HG02884 (cell line): ENCODE measurements around the gene FAM47E.

Experiments used
- ATAC-seq: cut with Tn5 transposase; IDR thresholded peaks from one replicate; pipeline ENCODE4 v1.9.1; 2021; ENCODE audit warnings: mild to moderate bottlenecking, moderate library complexity; ENCODE audit not compliant: unreplicated experiment

FAM47E gene

GRCh38 chr4:76326515-76326914 lies 75.0 kb downstream of the FAM47E start:
- ATAC-seq, result no peak
